ENCODE results near the gene ARHGAP19.
A peak's percentile ranks its signal among the peaks of the same experiment; 100 is the strongest.
"Not testable (repeated sequence)": the region's sequence is repeated elsewhere in the genome, so short reads cannot be mapped to it uniquely, and the experiment has no call there.

ARHGAP19 gene

GRCh38 chr10:97321032-97321803 is 28.8 kb upstream of the ARHGAP19 start:
- peak; percentile 74 for DNase-seq (ENCODE audit: low spot score)

- DNase-seq (ENCODE audit: low spot score): peak; percentile 15
Observed at GRCh38 chr10:97320480-97321031, 28.1 kb upstream of the ARHGAP19 start.

- DNase-seq (ENCODE audit: low spot score): peak; percentile 67
Observed at GRCh38 chr10:97319671-97320479, 27.4 kb upstream of the ARHGAP19 start.

GRCh38 chr10:97318772-97319651 is 26.6 kb upstream of the ARHGAP19 start, which contains the start of gene FRAT1:
Gene FRAT1 (plus strand): TSS chr10:97319271. CDS start chr10:97319454, 183 bp downstream.
- peak; percentile 87 for DNase-seq (ENCODE audit: low spot score)

- DNase-seq (ENCODE audit: low spot score): no peak
Observed at GRCh38 chr10:97314671-97315070, 22.2 kb upstream of the ARHGAP19 start.

GRCh38 chr10:97312897-97313296 is 20.5 kb upstream of the ARHGAP19 start:
- DNase-seq (ENCODE audit: low spot score): no peak

GRCh38 chr10:97311111-97311626 is 18.7 kb upstream of the ARHGAP19 start:
- no peak for DNase-seq (ENCODE audit: low spot score)

- no peak for DNase-seq (ENCODE audit: low spot score)
Observed at GRCh38 chr10:97307866-97308780, 15.7 kb upstream of the ARHGAP19 start.

GRCh38 chr10:97307441-97307840 is 15.0 kb upstream of the ARHGAP19 start:
- DNase-seq (ENCODE audit: low spot score): no peak

GRCh38 chr10:97302088-97302791 is 9.8 kb upstream of the ARHGAP19 start:
- no peak for DNase-seq (ENCODE audit: low spot score)

GRCh38 chr10:97300980-97301379 is 8.5 kb upstream of the ARHGAP19 start:
- DNase-seq (ENCODE audit: low spot score): no peak

- no peak for DNase-seq (ENCODE audit: low spot score)
Observed at GRCh38 chr10:97298223-97298571, 5.8 kb upstream of the ARHGAP19 start.

GRCh38 chr10:97297556-97298222 is 5.3 kb upstream of the ARHGAP19 start:
- DNase-seq (ENCODE audit: low spot score): no peak

GRCh38 chr10:97292862-97293198 is 393 bp upstream of the ARHGAP19 start:
- DNase-seq (ENCODE audit: low spot score): no peak

- DNase-seq (ENCODE audit: low spot score): no peak
Observed at GRCh38 chr10:97291357-97292096, 910 bp downstream of the ARHGAP19 start.

GRCh38 chr10:97290576-97291356 is 1.7 kb downstream of the ARHGAP19 start:
- DNase-seq (ENCODE audit: low spot score): not testable (repeated sequence)

GRCh38 chr10:97290076-97290475 is 2.4 kb downstream of the ARHGAP19 start:
- DNase-seq (ENCODE audit: low spot score): not testable (repeated sequence)

GRCh38 chr10:97280783-97281182 is 11.7 kb downstream of the ARHGAP19 start:
- DNase-seq (ENCODE audit: low spot score): no peak
